ENCODE results near the gene FATE1. TPM values are rescaled to one million over a fixed set of nuclear protein-coding genes. Genes with fewer than 3 reads are reported as not detected.

Gene FATE1
- total RNA-seq, 1 experiment from 2014 or later = not detected

GRCh38 chrX:151702741-151703340 is 13.0 kb upstream of the FATE1 start:
- POLR2A ChIA-PET = no interaction called here
- no peak for DNase-seq (ENCODE audit: low read depth, low spot score)
- Histone ChIP-seq H3K27me3 (ENCODE audit: control insufficient read depth, insufficient read depth, low read length) (no peaks in the 10 kb centered on the region), H3K36me3 (ENCODE audit: control insufficient read depth, insufficient read depth, low read length) (no peaks in the 10 kb centered on the region), H3K4me1 (ENCODE audit: control insufficient read depth, insufficient read depth, low read length) (no peaks in the 10 kb centered on the region), H3K4me3 (ENCODE audit: low read depth in 2 of 2, low read length in 2 of 2) (no peak overlapping the region), H3K9me3 (ENCODE audit: control insufficient read depth, insufficient read depth, low read depth, low read length) (no peaks in the 10 kb centered on the region), H3K27ac (ENCODE audit: low read length) (no peak overlapping the region)
- CTCF ChIA-PET = no interaction called here
- BruUV-seq (replicated peaks) = no TSS peak
- no peak for TF ChIP-seq CTCF (IDR thresholded peaks at IDR 0.05)
- TF ChIP-seq POLR2AphosphoS5 (IDR thresholded peaks at IDR 0.05; ENCODE audit: low read depth, low read length) = no peak
- no peak for TF ChIP-seq REST (IDR thresholded peaks at IDR 0.05; ENCODE audit: insufficient read depth in 1 of 2, low read depth in 2 of 2, low read length in 1 of 2)
- TF ChIP-seq SIN3A (IDR thresholded peaks at IDR 0.05; ENCODE audit: borderline replicate concordance, insufficient read depth, low read depth, low read length) = no peak
- no peak for TF ChIP-seq TCF7L2 (IDR thresholded peaks at IDR 0.05; ENCODE audit: low read depth, low read length)
- in situ Hi-C loops (cut with HindIII; ENCODE audit: low pct_unique_long_range_greater_than_20kb, low sequenced_read_pairs) = no loop called here
- intact Hi-C loops (cut with micrococcal nuclease; ENCODE audit: unreplicated experiment) = no loop called here
- ATAC-seq = no peak

- in situ Hi-C loops (cut with HindIII; ENCODE audit: low pct_unique_long_range_greater_than_20kb, low sequenced_read_pairs) (no loop called here), intact Hi-C loops (cut with micrococcal nuclease; ENCODE audit: unreplicated experiment) (no loop called here)
- BruUV-seq (replicated peaks) = no TSS peak
- no peaks in the 10 kb centered on the region for H3K27me3 ChIP-seq (ENCODE audit: control insufficient read depth, insufficient read depth, low read length)
- DNase-seq (ENCODE audit: low read depth, low spot score) (no peak), ATAC-seq (no peak)
- no peak overlapping the region for H3K4me3 ChIP-seq (ENCODE audit: low read depth in 2 of 2, low read length in 2 of 2)
- ChIA-PET CTCF (no interaction called here), POLR2A (no interaction called here)
- no peak overlapping the region for H3K27ac ChIP-seq (ENCODE audit: low read length)
- no peak for TF ChIP-seq REST (IDR thresholded peaks at IDR 0.05; ENCODE audit: insufficient read depth in 1 of 2, low read depth in 2 of 2, low read length in 1 of 2)
- no peak for TF ChIP-seq SIN3A (IDR thresholded peaks at IDR 0.05; ENCODE audit: borderline replicate concordance, insufficient read depth, low read depth, low read length)
- TF ChIP-seq CTCF (IDR thresholded peaks at IDR 0.05) = no peak
- no peak for TF ChIP-seq TCF7L2 (IDR thresholded peaks at IDR 0.05; ENCODE audit: low read depth, low read length)
- no peak for TF ChIP-seq POLR2AphosphoS5 (IDR thresholded peaks at IDR 0.05; ENCODE audit: low read depth, low read length)
- no peaks in the 10 kb centered on the region for H3K36me3 ChIP-seq (ENCODE audit: control insufficient read depth, insufficient read depth, low read length)
- no peaks in the 10 kb centered on the region for H3K4me1 ChIP-seq (ENCODE audit: control insufficient read depth, insufficient read depth, low read length)
- H3K9me3 ChIP-seq (ENCODE audit: control insufficient read depth, insufficient read depth, low read depth, low read length) = no peaks in the 10 kb centered on the region
These were observed 12.3 kb upstream of the FATE1 start for GRCh38 chrX:151703487-151703886.
